PC-9 (cell line): Measurements from ENCODE around the gene GATM. TPM values are rescaled to one million over a fixed set of nuclear protein-coding genes. Genes with fewer than 3 reads are reported as not detected.
A peak's percentile ranks its signal among the peaks of the same experiment; 100 is the strongest.

Experiments
- BruUV-seq: library from RNA; stranded (reverse); fragments of 400-500 nt; replicated peaks from 2 replicates; lab custom pipeline; 2021; lab: Mats Ljungman, UMichigan
- CTCF ChIA-PET: fragments of 300-600 bp; sonication (Branson Sonifier 250); formaldehyde crosslinking; loops from one replicate; lab custom pipeline; 2022; ENCODE audit warnings: antibody characterized with exemption; lab: Charles Lee
- POLR2A ChIA-PET: fragments of 300-600 bp; sonication (Branson Sonifier 250); formaldehyde crosslinking; loops from one replicate; lab custom pipeline; 2022; ENCODE audit warnings: antibody characterized with exemption; ENCODE audit not compliant: unreplicated experiment; lab: Charles Lee
- DNase-seq, 2 experiments: peaks; one replicate each; pipeline versions ENCODE4 v3.0.0 to v3.0.0-alpha.2; 2015 to 2022; ENCODE audit warnings: mixed read lengths in 1 of 2
- H2AFZ ChIP-seq: fragments of 200-600 bp; sonication (generic); 2 replicates; pipeline ENCODE4 v1.8.1; 2017; ENCODE audit warnings: antibody characterized with exemption
- H3F3A ChIP-seq: fragments of 200-600 bp; sonication (generic); 2 replicates; pipeline ENCODE4 v1.8.1; 2017; ENCODE audit warnings: antibody characterized with exemption, mild to moderate bottlenecking, low read depth; ENCODE audit not compliant: insufficient read depth
- H3K27ac ChIP-seq: fragments of 200-600 bp; sonication (generic); 2 replicates; pipeline ENCODE4 v1.6.1; 2016; ENCODE audit warnings: mixed run types
- H3K27me3 ChIP-seq: fragments of 200-600 bp; sonication (generic); 2 replicates; pipeline ENCODE4 v1.6.1; 2016; ENCODE audit warnings: low read depth, mixed run types; ENCODE audit not compliant: insufficient read depth
- H3K36me3 ChIP-seq: fragments of 200-600 bp; sonication (generic); 2 replicates; pipeline ENCODE4 v1.6.1; 2016; ENCODE audit warnings: low read depth, mixed run types
- H3K4me1 ChIP-seq: fragments of 200-600 bp; sonication (generic); replicated peaks from 2 replicates; pipeline ENCODE4 v1.6.1; 2016; ENCODE audit warnings: mixed run types; ENCODE audit not compliant: insufficient read depth
- H3K4me2 ChIP-seq: fragments of 200-600 bp; sonication (generic); 2 replicates; pipeline ENCODE4 v1.6.1; 2017; ENCODE audit warnings: mixed run types
- H3K4me3 ChIP-seq: fragments of 200-600 bp; sonication (generic); 2 replicates; pipeline ENCODE4 v1.6.1; 2016; ENCODE audit warnings: mixed run types
- H3K79me2 ChIP-seq: fragments of 200-600 bp; sonication (generic); 2 replicates; pipeline ENCODE4 v1.6.1; 2017; ENCODE audit warnings: low read depth, mixed run types
- H3K9me2 ChIP-seq: fragments of 200-600 bp; sonication (generic); 2 replicates; pipeline ENCODE4 v1.8.1; 2017; ENCODE audit warnings: mild to moderate bottlenecking; ENCODE audit not compliant: insufficient read depth
- H3K9me3 ChIP-seq: fragments of 200-600 bp; sonication (generic); 2 replicates; pipeline ENCODE4 v1.8.1; 2016; ENCODE audit warnings: low read depth; ENCODE audit not compliant: insufficient read depth
- H4K20me1 ChIP-seq: fragments of 200-600 bp; sonication (generic); 2 replicates; pipeline ENCODE4 v1.8.1; 2017; ENCODE audit not compliant: insufficient read depth
- CTCF ChIP-seq: fragments of 200-600 bp; sonication (generic); conservative IDR thresholded peaks from 2 replicates; pipeline ENCODE4 v1.6.1; 2017; ENCODE audit warnings: mixed run types, antibody characterized with exemption, mild to moderate bottlenecking, moderate library complexity
- EZH2 ChIP-seq: fragments of 200-600 bp; sonication (generic); IDR thresholded peaks from 2 replicates; pipeline ENCODE4 v1.8.0; 2017; ENCODE audit warnings: antibody characterized with exemption, low read depth
- intact Hi-C: fragments of 100-400 bp; cut with micrococcal nuclease; formaldehyde crosslinking; loops from one replicate; pipeline ENCODE4 v1.10.0; 2022; ENCODE audit not compliant: unreplicated experiment
- total RNA-seq: library from RNA; stranded (reverse); gene quantifications from 2 replicates; pipeline ENCODE4 v1.2.3, GENCODE V29; 2021

Gene GATM
- total RNA-seq, 1 experiment from 2014 or later, result 9.8 TPM

GRCh38 chr15:45394681-45395080, 16.3 kb upstream of the GATM start:
- CTCF ChIA-PET, result no interaction called here
- H3K36me3 ChIP-seq, result no peaks in the 10 kb centered on the region
- H3K27ac ChIP-seq, result no peak overlapping the region
- H4K20me1 ChIP-seq, result no peaks in the 10 kb centered on the region
- POLR2A ChIA-PET, result no interaction called here
- H3K27me3 ChIP-seq, result no peaks in the 10 kb centered on the region
- H2AFZ ChIP-seq, result no peak overlapping the region
- H3K4me1 ChIP-seq, result peaks cover 7% of the 10 kb centered on the region
- TF ChIP-seq EZH2, result no peak
- TF ChIP-seq CTCF, result no peak
- DNase-seq, result no peak
- H3K9me2 ChIP-seq, result no peaks in the 10 kb centered on the region
- no peak overlapping the region for H3K4me2 ChIP-seq
- H3F3A ChIP-seq, result no peaks in the 10 kb centered on the region
- BruUV-seq, result no TSS peak
- no peaks in the 10 kb centered on the region for H3K79me2 ChIP-seq
- intact Hi-C loops, result no loop called here
- H3K9me3 ChIP-seq, result no peaks in the 10 kb centered on the region
- H3K4me3 ChIP-seq, result no peak overlapping the region

DNA sequence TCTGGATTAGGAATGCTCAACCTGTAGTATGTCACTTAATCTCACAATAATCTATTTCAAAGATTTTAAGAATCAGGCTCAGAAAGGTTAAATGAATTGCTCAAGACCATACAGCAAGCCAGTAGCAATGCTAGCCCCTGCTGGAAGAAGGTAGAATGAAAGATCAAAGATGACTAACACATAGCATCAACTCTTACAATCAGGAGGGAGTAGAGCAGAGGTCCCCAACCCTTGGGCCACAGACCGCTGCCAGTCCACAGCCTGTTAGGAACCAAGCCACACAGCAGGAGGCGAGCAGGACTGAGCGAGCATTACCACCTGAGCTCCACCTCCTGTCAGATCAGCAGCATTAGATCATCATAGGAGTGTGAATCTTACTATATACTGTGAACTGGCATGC, 15.5 kb upstream of the GATM start:
- Histone ChIP-seq H3K4me2 (no peak overlapping the region), H3K36me3 (no peaks in the 10 kb centered on the region), H3K9me3 (no peaks in the 10 kb centered on the region), H3F3A (no peaks in the 10 kb centered on the region), H3K79me2 (no peaks in the 10 kb centered on the region), H3K27me3 (no peaks in the 10 kb centered on the region), H2AFZ (no peak overlapping the region), H3K4me3 (no peak overlapping the region), H3K4me1 (peaks cover 7% of the 10 kb centered on the region), H3K27ac (no peak overlapping the region), H4K20me1 (no peaks in the 10 kb centered on the region), H3K9me2 (no peaks in the 10 kb centered on the region)
- intact Hi-C loops, result no loop called here
- no TSS peak for BruUV-seq
- DNase-seq, result peak; percentile 44 to 78
- POLR2A ChIA-PET, result interaction anchor here (0.6 kb wide), 1 partner anchor 484 kb away, joined by 4 read pairs; no protein-coding TSS in a partner anchor
- peak; percentile 49 for TF ChIP-seq CTCF
- no peak for TF ChIP-seq EZH2
- CTCF ChIA-PET, result interaction anchor here (1.6 kb wide), 1 partner anchor 86 kb away, joined by 3 read pairs; no protein-coding TSS in a partner anchor

DNA sequence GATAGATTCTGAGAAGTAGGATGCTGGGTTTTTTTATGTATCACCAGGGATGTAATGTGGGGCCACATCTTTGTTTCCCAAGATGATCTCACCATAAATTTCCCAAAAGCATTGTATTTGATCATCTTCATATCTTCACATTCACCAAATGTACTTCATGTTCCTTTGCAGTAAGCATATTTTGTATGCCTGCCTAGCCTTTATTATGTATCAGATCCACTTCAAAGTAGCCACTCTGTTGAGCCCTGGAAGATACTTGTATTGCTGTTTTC, 14.2 kb upstream of the GATM start:
- POLR2A ChIA-PET, result no interaction called here
- no TSS peak for BruUV-seq

More for the DNA sequence above, 14.2 kb upstream of the GATM start:
- intact Hi-C loops, result no loop called here
- Histone ChIP-seq H3K9me2 (no peaks in the 10 kb centered on the region), H3K4me1 (peaks cover 17% of the 10 kb centered on the region), H3K4me2 (no peak overlapping the region), H3K79me2 (no peaks in the 10 kb centered on the region), H3K27me3 (no peaks in the 10 kb centered on the region), H4K20me1 (no peaks in the 10 kb centered on the region), H3K9me3 (no peaks in the 10 kb centered on the region), H3F3A (peaks cover 2% of the 10 kb centered on the region; the same call in 1 of the 2 replicates), H3K36me3 (no peaks in the 10 kb centered on the region), H2AFZ (no peak overlapping the region), H3K4me3 (no peak overlapping the region), H3K27ac (no peak overlapping the region)
- CTCF ChIA-PET, result interaction anchor here (0.6 to 1.6 kb wide), 2 partner anchors 23 to 84 kb away, joined by 3 to 4 read pairs; no protein-coding TSS in a partner anchor
- DNase-seq, result no peak
- TF ChIP-seq EZH2, result no peak
- TF ChIP-seq CTCF, result no peak
